Tibial nerve (tissue), 4 donors: ENCODE data around the gene JPT2. TPM values are rescaled to one million over a fixed set of nuclear protein-coding genes. Genes with fewer than 3 reads are reported as not detected.

Experiments
- DNase-seq, 2 donors: peaks; one replicate each; pipeline ENCODE4 v3.0.0-alpha.2; 2019; ENCODE audit warnings: low spot score in 2 of 2
- H3K27ac ChIP-seq, 4 donors: fragments of 200-600 bp; sonication (generic) in 3 of 4; one replicate each; pipeline ENCODE4 v1.5.1; 2017 to 2019; ENCODE audit warnings: mild to moderate bottlenecking in 1 of 4
- H3K27me3 ChIP-seq, 2 donors: fragments of 200-600 bp; sonication (generic) in 1 of 2; one replicate each; pipeline versions ENCODE4 v1.5.1 to v1.6.0; 2017 to 2019
- H3K36me3 ChIP-seq, 3 donors: fragments of 200-600 bp; sonication (generic); one replicate each; pipeline ENCODE4 v1.5.1; 2018 to 2019
- H3K4me1 ChIP-seq, 4 donors: fragments of 200-600 bp; sonication (generic) in 3 of 4; one replicate each; pipeline ENCODE4 v1.5.1; 2017 to 2019
- H3K4me3 ChIP-seq, 4 donors: fragments of 200-600 bp; sonication (generic) in 3 of 4; one replicate each; pipeline ENCODE4 v1.5.1; 2017 to 2019; ENCODE audit warnings: mild to moderate bottlenecking in 1 of 4, moderate library complexity in 1 of 4
- H3K9me3 ChIP-seq, 4 donors: fragments of 200-600 bp; sonication (generic) in 3 of 4; one replicate each; pipeline ENCODE4 v1.5.1; 2017 to 2019
- CTCF ChIP-seq, 5 experiments: fragments of 200-600 bp in 3 of 5; fragments of 450-650 bp in 2 of 5; sonication (generic) in 3 of 5; IDR thresholded peaks; one replicate each; pipeline ENCODE4 v1.5.1; 2016 to 2019; ENCODE audit warnings: antibody characterized with exemption in 5 of 5, mild to moderate bottlenecking in 3 of 5, moderate library complexity in 2 of 5
- EP300 ChIP-seq, 2 donors: sonication (generic); formaldehyde crosslinking; IDR thresholded peaks; one replicate each; pipeline ENCODE4 v1.6.1; 2017; ENCODE audit warnings: antibody characterized with exemption in 2 of 2, mild to moderate bottlenecking in 1 of 2
- POLR2A ChIP-seq, 2 donors: fragments of 450-650 bp; IDR thresholded peaks; one replicate each; pipeline ENCODE4 v1.6.1; 2017; ENCODE audit warnings: antibody characterized with exemption in 2 of 2, mild to moderate bottlenecking in 2 of 2, moderate library complexity in 2 of 2
- WGBS, 2 donors: methylation state at CpG; one replicate each; pipeline ENCODE4 v1.1.5; 2018; 5-methylcytosine and 5-hydroxymethylcytosine counted together
- total RNA-seq, 4 donors: library from RNA; depleted of rRNA; stranded (reverse); fragments of >200 nt; gene quantifications; one replicate each; pipeline ENCODE4 v1.1.0, GENCODE V29; 2016

Gene JPT2
- total RNA-seq, 4 donors from 2014 or later: 15.0 to 28.9 (median 16.1) TPM

GRCh38 chr16:1687427-1688316, 9.6 kb downstream of the JPT2 start:
- no peak for DNase-seq
- no peak for TF ChIP-seq CTCF (IDR thresholded peaks at IDR 0.05)
- no peak for TF ChIP-seq EP300 (IDR thresholded peaks at IDR 0.05)
- no peak for TF ChIP-seq POLR2A (IDR thresholded peaks at IDR 0.05)
- H3K27ac ChIP-seq: no peak overlapping the region
- no peaks in the 10 kb centered on the region for H3K4me1 ChIP-seq
- peaks cover 0 to 89% (median 9%) of the 10 kb centered on the region in 3 donors for H3K36me3 ChIP-seq
- H3K4me3 ChIP-seq: no peak overlapping the region
- no peaks in the 10 kb centered on the region for H3K9me3 ChIP-seq
- no peaks in the 10 kb centered on the region for H3K27me3 ChIP-seq
- 91% methylated on average over 17 of the region's 17 CpGs for WGBS, 2 donors

- Histone ChIP-seq H3K27ac (no peak overlapping the region), H3K4me1 (no peaks in the 10 kb centered on the region), H3K4me3 (no peak overlapping the region), H3K9me3 (no peaks in the 10 kb centered on the region), H3K36me3 (peaks cover 0 to 93% (median 9%) of the 10 kb centered on the region in 3 donors), H3K27me3 (no peaks in the 10 kb centered on the region)
- TF ChIP-seq CTCF (IDR thresholded peaks at IDR 0.05) (no peak), EP300 (IDR thresholded peaks at IDR 0.05) (no peak), POLR2A (IDR thresholded peaks at IDR 0.05) (no peak)
- DNase-seq: no peak
- WGBS, 2 donors: 85 to 90% methylated on average over 10 of the region's 10 CpGs
These were observed 10.9 kb downstream of the JPT2 start for GRCh38 chr16:1688807-1689560.

GRCh38 chr16:1689853-1690252, 11.8 kb downstream of the JPT2 start:
- no peak overlapping the region for H3K27ac ChIP-seq
- no peak for TF ChIP-seq CTCF (IDR thresholded peaks at IDR 0.05)
- TF ChIP-seq EP300 (IDR thresholded peaks at IDR 0.05): no peak
- TF ChIP-seq POLR2A (IDR thresholded peaks at IDR 0.05): no peak

GRCh38 chr16:1690810-1691209, 12.7 kb downstream of the JPT2 start:
- WGBS, 2 donors: 86 to 90% methylated on average over 1 of the region's 1 CpG

More at GRCh38 chr16:1689853-1690252, 11.8 kb downstream of the JPT2 start:
- Histone ChIP-seq H3K4me1 (no peaks in the 10 kb centered on the region), H3K36me3 (peaks cover 0 to 92% (median 9%) of the 10 kb centered on the region in 3 donors), H3K27me3 (no peaks in the 10 kb centered on the region), H3K4me3 (no peak overlapping the region), H3K9me3 (no peaks in the 10 kb centered on the region)
- 92 to 93% methylated on average over 13 of the region's 13 CpGs for WGBS, 2 donors
- no peak for DNase-seq

More at GRCh38 chr16:1690810-1691209, 12.7 kb downstream of the JPT2 start:
- Histone ChIP-seq H3K27me3 (no peaks in the 10 kb centered on the region), H3K36me3 (peaks cover 0 to 87% (median 9%) of the 10 kb centered on the region in 3 donors), H3K4me1 (no peaks in the 10 kb centered on the region), H3K4me3 (no peak overlapping the region), H3K9me3 (no peaks in the 10 kb centered on the region), H3K27ac (no peak overlapping the region)
- no peak for DNase-seq
- TF ChIP-seq POLR2A (IDR thresholded peaks at IDR 0.05) (no peak), EP300 (IDR thresholded peaks at IDR 0.05) (no peak), CTCF (IDR thresholded peaks at IDR 0.05) (no peak)
